Caco-2 (cell line): ENCODE results near the gene HORMAD2. TPM values are rescaled to one million over a fixed set of nuclear protein-coding genes. Genes with fewer than 3 reads are reported as not detected.
A peak's percentile ranks its signal among the peaks of the same experiment; 100 is the strongest.

Experiments
- BruUV-seq: library from RNA; stranded (reverse); fragments of 400-500 nt; replicated peaks from 2 replicates; lab custom pipeline; 2021; lab: Mats Ljungman, UMichigan
- CTCF ChIA-PET: fragments of 300-600 bp; sonication (Branson Sonifier 250); formaldehyde crosslinking; loops from one replicate; lab custom pipeline; 2022; ENCODE audit warnings: antibody characterized with exemption; lab: Charles Lee
- POLR2A ChIA-PET: fragments of 300-600 bp; sonication (Branson Sonifier 250); formaldehyde crosslinking; loops from one replicate; lab custom pipeline; 2022; ENCODE audit warnings: antibody characterized with exemption; lab: Charles Lee
- DNase-seq, 2 experiments: peaks; one replicate each; pipeline versions ENCODE4 v3.0.0 to v3.0.0-alpha.2; 2020 to 2022
- H3K27me3 ChIP-seq: replicated peaks from 2 replicates; pipeline ENCODE4 v1.6.0; 2011; ENCODE audit warnings: low read length; ENCODE audit not compliant: control insufficient read depth, insufficient read depth
- H3K36me3 ChIP-seq: 2 replicates; pipeline ENCODE4 v1.5.1; 2011; ENCODE audit warnings: low read length; ENCODE audit not compliant: control insufficient read depth, insufficient read depth
- H3K4me1 ChIP-seq: fragments of 250-450 bp; sonication (Bioruptor Pico); 2 replicates; pipeline ENCODE4 v1.5.1; 2020; ENCODE audit warnings: mild to moderate bottlenecking
- H3K4me3 ChIP-seq: 2 replicates; pipeline ENCODE4 v1.5.1; 2011; ENCODE audit warnings: low read depth, mild to moderate bottlenecking, control low read depth, low read length
- H3K9me3 ChIP-seq: fragments of 250-450 bp; sonication (Bioruptor Pico); 2 replicates; pipeline ENCODE4 v1.5.1; 2020; ENCODE audit warnings: mild to moderate bottlenecking, moderate library complexity
- H3K27ac Mint-ChIP-seq: one replicate; pipeline ENCODE4 v1.8.0; 2022; ENCODE audit warnings: mixed read lengths; ENCODE audit not compliant: unreplicated experiment
- H3K27me3 Mint-ChIP-seq: one replicate; pipeline ENCODE4 v1.8.0; 2022; ENCODE audit warnings: mixed read lengths; ENCODE audit not compliant: insufficient read depth, unreplicated experiment
- H3K36me3 Mint-ChIP-seq: one replicate; pipeline ENCODE4 v1.8.0; 2022; ENCODE audit warnings: mild to moderate bottlenecking, mixed read lengths; ENCODE audit not compliant: insufficient read depth, unreplicated experiment
- H3K4me1 Mint-ChIP-seq: one replicate; pipeline ENCODE4 v1.8.0; 2022; ENCODE audit warnings: low read depth, mixed read lengths; ENCODE audit not compliant: unreplicated experiment
- H3K4me3 Mint-ChIP-seq: one replicate; pipeline ENCODE4 v1.8.0; 2022; ENCODE audit warnings: mild to moderate bottlenecking, moderate library complexity, mixed read lengths; ENCODE audit not compliant: unreplicated experiment
- H3K9me3 Mint-ChIP-seq: one replicate; pipeline ENCODE4 v1.8.0; 2022; ENCODE audit warnings: mixed read lengths; ENCODE audit not compliant: unreplicated experiment
- intact Hi-C: fragments of 100-400 bp; cut with micrococcal nuclease; formaldehyde crosslinking; loops from one replicate; pipeline ENCODE4 v1.10.0; 2022; ENCODE audit not compliant: unreplicated experiment
- total RNA-seq: library from RNA; stranded (reverse); gene quantifications from 2 replicates; pipeline ENCODE4 v1.2.3, GENCODE V29; 2022
- TF ChIP-seq, protein P1 (sequence below), 2 experiments: fragments of 200-600 bp in 1 of 2; IDR thresholded peaks; 1 replicate in 1 of 2; 2 replicates in 1 of 2; pipeline versions ENCODE4 v1.5.1 to v1.8.0; 2011 to 2022; ENCODE audit warnings: antibody characterized with exemption in 1 of 2, control low read depth in 1 of 2, inconsistent platforms in 1 of 2, low read depth in 1 of 2, low read length in 1 of 2, mild to moderate bottlenecking in 1 of 2, moderate library complexity in 1 of 2; ENCODE audit not compliant: insufficient read depth in 1 of 2, severe bottlenecking in 1 of 2, unreplicated experiment in 1 of 2

HORMAD2 gene
- total RNA-seq, 1 experiment from 2014 or later = 3.1 TPM

DNA sequence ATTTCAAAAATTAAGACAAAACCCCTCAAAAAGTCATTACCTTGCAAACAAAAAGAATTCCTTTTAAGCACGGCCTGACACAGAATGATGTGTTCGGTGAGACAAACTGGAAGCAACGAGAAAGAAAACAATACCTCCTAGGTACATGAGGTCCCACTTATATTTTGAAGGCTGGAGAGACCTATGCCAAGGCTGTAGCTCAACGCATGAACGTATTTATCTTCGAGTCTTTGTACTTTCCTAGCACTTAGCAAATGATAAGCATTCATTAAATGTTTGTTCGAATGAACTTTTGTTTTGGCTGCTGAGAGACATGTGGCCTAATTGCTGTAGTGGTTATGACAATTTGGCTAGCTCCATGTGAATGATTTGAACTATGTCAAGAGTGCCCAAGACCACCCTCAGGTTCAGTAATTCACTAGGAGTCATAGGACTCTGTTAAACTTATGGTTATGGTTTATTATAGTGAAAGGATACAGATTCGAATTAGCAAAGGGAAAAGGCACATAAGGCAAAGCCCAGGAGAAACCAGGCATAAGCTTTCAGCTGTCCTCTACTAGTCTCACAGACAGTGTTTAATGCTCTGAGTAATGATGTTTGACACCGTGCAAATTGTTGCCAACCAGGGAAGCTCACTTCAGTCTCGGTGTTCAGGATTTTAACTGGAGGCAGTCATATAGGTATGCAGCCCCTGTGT is 26.0 kb upstream of the HORMAD2 start:
- TF ChIP-seq, protein P1, sequence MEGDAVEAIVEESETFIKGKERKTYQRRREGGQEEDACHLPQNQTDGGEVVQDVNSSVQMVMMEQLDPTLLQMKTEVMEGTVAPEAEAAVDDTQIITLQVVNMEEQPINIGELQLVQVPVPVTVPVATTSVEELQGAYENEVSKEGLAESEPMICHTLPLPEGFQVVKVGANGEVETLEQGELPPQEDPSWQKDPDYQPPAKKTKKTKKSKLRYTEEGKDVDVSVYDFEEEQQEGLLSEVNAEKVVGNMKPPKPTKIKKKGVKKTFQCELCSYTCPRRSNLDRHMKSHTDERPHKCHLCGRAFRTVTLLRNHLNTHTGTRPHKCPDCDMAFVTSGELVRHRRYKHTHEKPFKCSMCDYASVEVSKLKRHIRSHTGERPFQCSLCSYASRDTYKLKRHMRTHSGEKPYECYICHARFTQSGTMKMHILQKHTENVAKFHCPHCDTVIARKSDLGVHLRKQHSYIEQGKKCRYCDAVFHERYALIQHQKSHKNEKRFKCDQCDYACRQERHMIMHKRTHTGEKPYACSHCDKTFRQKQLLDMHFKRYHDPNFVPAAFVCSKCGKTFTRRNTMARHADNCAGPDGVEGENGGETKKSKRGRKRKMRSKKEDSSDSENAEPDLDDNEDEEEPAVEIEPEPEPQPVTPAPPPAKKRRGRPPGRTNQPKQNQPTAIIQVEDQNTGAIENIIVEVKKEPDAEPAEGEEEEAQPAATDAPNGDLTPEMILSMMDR (IDR thresholded peaks at IDR 0.05; ENCODE audit: insufficient read depth in 1 of 2, low read depth in 1 of 2, low read length in 1 of 2, severe bottlenecking in 1 of 2, unreplicated experiment in 1 of 2) = no peak
- peaks cover 16% of the 10 kb centered on the region; the same call in 1 of the 2 replicates for H3K9me3 ChIP-seq
- peaks cover 21% of the 10 kb centered on the region for H3K4me1 ChIP-seq
- Mint-ChIP-seq H3K36me3 (no peaks in the 10 kb centered on the region), H3K9me3 (peaks cover 20% of the 10 kb centered on the region), H3K4me1 (peaks cover 28% of the 10 kb centered on the region), H3K4me3 (peak overlapping the region; percentile 35), H3K27ac (peak overlapping the region; percentile 64), H3K27me3 (no peaks in the 10 kb centered on the region)
- CTCF ChIA-PET = interaction anchor here (1.1 to 2.3 kb wide), 6 partner anchors 23 to 418 kb away, joined by 3 to 16 read pairs (median 4); no protein-coding TSS in a partner anchor
- no peaks in the 10 kb centered on the region for H3K27me3 ChIP-seq
- no peak overlapping the region for H3K4me3 ChIP-seq
- no TSS peak for BruUV-seq
- POLR2A ChIA-PET = interaction anchor here (1.2 kb wide), 1 partner anchor 23 kb away, joined by 5 read pairs; no protein-coding TSS in a partner anchor
- no peaks in the 10 kb centered on the region for H3K36me3 ChIP-seq
- intact Hi-C loops = loop anchor here (1.0 to 2.0 kb wide), 3 partner anchors 8 to 35 kb away; no protein-coding TSS in a partner anchor
- no peak for DNase-seq

DNA sequence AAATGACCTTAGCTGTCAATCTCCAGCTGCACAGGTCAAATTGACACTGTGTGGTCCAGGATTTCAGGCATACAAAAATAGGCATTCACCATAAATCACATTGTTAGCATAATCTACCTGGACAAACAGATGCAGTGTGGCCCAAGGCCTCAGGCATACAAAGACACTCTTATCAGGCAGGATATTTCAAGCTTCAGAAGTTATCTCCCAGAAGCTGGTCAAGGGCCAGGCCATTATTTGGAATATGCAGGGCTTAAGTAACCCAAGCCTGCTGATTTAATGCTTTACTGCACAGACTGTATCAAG is 25.5 kb upstream of the HORMAD2 start:
- Histone ChIP-seq H3K4me1 (peaks cover 21% of the 10 kb centered on the region), H3K36me3 (no peaks in the 10 kb centered on the region), H3K27me3 (no peaks in the 10 kb centered on the region), H3K9me3 (peaks cover 16% of the 10 kb centered on the region; the same call in 1 of the 2 replicates), H3K4me3 (no peak overlapping the region)
- no peaks in the 10 kb centered on the region for H3K27me3 Mint-ChIP-seq
- BruUV-seq = no TSS peak
- H3K36me3 Mint-ChIP-seq = no peaks in the 10 kb centered on the region
- TF ChIP-seq, protein P1 (IDR thresholded peaks at IDR 0.05; ENCODE audit: insufficient read depth in 1 of 2, low read depth in 1 of 2, low read length in 1 of 2, severe bottlenecking in 1 of 2, unreplicated experiment in 1 of 2) = no peak
- H3K9me3 Mint-ChIP-seq = peaks cover 22% of the 10 kb centered on the region
- ChIA-PET POLR2A (interaction anchor here (0.6 to 1.2 kb wide), 2 partner anchors 22 to 168 kb away, joined by 3 to 5 read pairs; no protein-coding TSS in a partner anchor), CTCF (interaction anchor here (1.1 to 2.3 kb wide), 6 partner anchors 23 to 419 kb away, joined by 3 to 16 read pairs (median 4); no protein-coding TSS in a partner anchor)
- peak; percentile 75 to 81 for DNase-seq
- H3K27ac Mint-ChIP-seq = peak overlapping the region; percentile 64
- peaks cover 28% of the 10 kb centered on the region for H3K4me1 Mint-ChIP-seq
- intact Hi-C loops = loop anchor here (1.0 to 2.0 kb wide), 3 partner anchors 8 to 34 kb away; no protein-coding TSS in a partner anchor
- peak overlapping the region; percentile 35 for H3K4me3 Mint-ChIP-seq

DNA sequence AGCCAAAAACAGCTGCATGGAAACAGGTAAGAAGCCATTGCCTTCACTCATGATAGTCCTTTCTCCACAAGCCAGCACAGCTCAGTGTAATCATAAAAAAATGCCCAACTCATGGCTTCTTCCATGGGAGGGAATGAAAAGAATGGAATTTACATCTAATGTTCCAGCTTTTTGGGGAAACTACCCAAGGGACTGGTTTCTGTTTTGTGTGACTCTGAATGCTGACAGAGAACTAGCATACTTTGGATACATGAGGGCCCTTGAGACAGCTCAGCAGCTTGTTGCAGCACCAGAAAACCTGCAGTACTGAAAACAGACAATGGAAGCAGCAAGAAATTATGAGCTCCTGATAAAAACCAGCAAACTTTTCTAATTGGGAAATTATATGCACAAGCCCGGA is 24.2 kb upstream of the HORMAD2 start:
- Histone ChIP-seq H3K27me3 (no peaks in the 10 kb centered on the region), H3K9me3 (peaks cover 16% of the 10 kb centered on the region; the same call in 1 of the 2 replicates), H3K36me3 (no peaks in the 10 kb centered on the region), H3K4me1 (peaks cover 21% of the 10 kb centered on the region), H3K4me3 (no peak overlapping the region)
- H3K9me3 Mint-ChIP-seq = peaks cover 22% of the 10 kb centered on the region
- ChIA-PET CTCF (interaction anchor here (1.6 to 2.3 kb wide), 2 partner anchors 27 to 33 kb away, joined by 3 to 14 read pairs; no protein-coding TSS in a partner anchor), POLR2A (no interaction called here)
- BruUV-seq = no TSS peak
- H3K27ac Mint-ChIP-seq = no peak overlapping the region
- H3K4me1 Mint-ChIP-seq = peaks cover 28% of the 10 kb centered on the region
- no peak for DNase-seq
- intact Hi-C loops = no loop called here
- H3K27me3 Mint-ChIP-seq = no peaks in the 10 kb centered on the region
- H3K4me3 Mint-ChIP-seq = no peak overlapping the region
- TF ChIP-seq, protein P1 (IDR thresholded peaks at IDR 0.05; ENCODE audit: insufficient read depth in 1 of 2, low read depth in 1 of 2, low read length in 1 of 2, severe bottlenecking in 1 of 2, unreplicated experiment in 1 of 2) = no peak
- H3K36me3 Mint-ChIP-seq = no peaks in the 10 kb centered on the region
